H9 (cell line): ENCODE measurements around the gene CLIP1. TPM values are rescaled to one million over a fixed set of nuclear protein-coding genes. Genes with fewer than 3 reads are reported as not detected.

ENCODE experiments used
- DNase-seq: peaks from one replicate; pipeline ENCODE4 v3.0.0-alpha.2; 2017
- H2AFZ ChIP-seq: one replicate; pipeline ENCODE4 v1.6.1; 2013; ENCODE audit warnings: mild to moderate bottlenecking, low read length, control low read depth, moderate library complexity
- H2AK5ac ChIP-seq: 2 replicates; pipeline ENCODE4 v1.6.1; 2013; ENCODE audit warnings: low read length, control low read depth, mixed read lengths; ENCODE audit not compliant: insufficient read length
- H2BK120ac ChIP-seq: one replicate; pipeline ENCODE4 v1.6.1; 2013; ENCODE audit warnings: low read depth, mild to moderate bottlenecking, low read length, control low read depth, inconsistent platforms; ENCODE audit not compliant: poor library complexity, severe bottlenecking
- H2BK12ac ChIP-seq: 2 replicates; pipeline ENCODE4 v1.6.1; 2013; ENCODE audit warnings: low read length, control low read depth, mixed read lengths, low read depth; ENCODE audit not compliant: insufficient read length
- H2BK15ac ChIP-seq: 2 replicates; pipeline ENCODE4 v1.6.1; 2013; ENCODE audit warnings: low read depth, low read length, control low read depth
- H2BK20ac ChIP-seq: one replicate; pipeline ENCODE4 v1.6.1; 2013; ENCODE audit warnings: low read depth, mild to moderate bottlenecking, low read length, control low read depth, inconsistent platforms; ENCODE audit not compliant: poor library complexity, severe bottlenecking
- H2BK5ac ChIP-seq: 2 replicates; pipeline ENCODE4 v1.6.1; 2013; ENCODE audit warnings: low read length, control low read depth, mixed read lengths; ENCODE audit not compliant: insufficient read length
- H3K14ac ChIP-seq: 2 replicates; pipeline ENCODE4 v1.6.1; 2013; ENCODE audit warnings: low read length, control low read depth; ENCODE audit not compliant: insufficient read depth
- H3K18ac ChIP-seq: 2 replicates; pipeline ENCODE4 v1.6.1; 2013; ENCODE audit warnings: low read depth, mild to moderate bottlenecking, mixed read lengths, low read length, control low read depth; ENCODE audit not compliant: insufficient read length
- H3K23ac ChIP-seq: 2 replicates; pipeline ENCODE4 v1.6.1; 2013; ENCODE audit warnings: low read length, control low read depth, mixed read lengths, low read depth; ENCODE audit not compliant: insufficient read length
- H3K23me2 ChIP-seq: 2 replicates; pipeline ENCODE4 v1.6.1; 2013; ENCODE audit warnings: low read depth, mild to moderate bottlenecking, mixed read lengths, low read length, control low read depth; ENCODE audit not compliant: insufficient read length, poor library complexity, severe bottlenecking
- H3K27ac ChIP-seq: 2 replicates; pipeline ENCODE4 v1.5.1; 2013; ENCODE audit warnings: low read length, control low read depth, mixed read lengths, low read depth; ENCODE audit not compliant: insufficient read length
- H3K27me3 ChIP-seq: 2 replicates; pipeline ENCODE4 v1.6.1; 2013; ENCODE audit warnings: low read length, control low read depth, inconsistent platforms; ENCODE audit not compliant: insufficient read depth
- H3K4ac ChIP-seq: 2 replicates; pipeline ENCODE4 v1.6.1; 2013; ENCODE audit warnings: low read depth, mild to moderate bottlenecking, control low read depth, inconsistent platforms, low read length, moderate library complexity
- H3K4me1 ChIP-seq: 2 replicates; pipeline ENCODE4 v1.6.1; 2013; ENCODE audit warnings: low read length, control low read depth, inconsistent platforms; ENCODE audit not compliant: insufficient read depth
- H3K4me2 ChIP-seq: 2 replicates; pipeline ENCODE4 v1.6.1; 2013; ENCODE audit warnings: low read length, control low read depth, mixed read lengths; ENCODE audit not compliant: insufficient read length, insufficient read depth
- H3K56ac ChIP-seq: 2 replicates; pipeline ENCODE4 v1.6.1; 2013; ENCODE audit warnings: low read depth, mild to moderate bottlenecking, mixed read lengths, low read length, control low read depth; ENCODE audit not compliant: insufficient read length
- H3K79me1 ChIP-seq: 2 replicates; pipeline ENCODE4 v1.6.1; 2013; ENCODE audit warnings: low read depth, mild to moderate bottlenecking, moderate library complexity, low read length, control low read depth, inconsistent platforms; ENCODE audit not compliant: insufficient read depth, poor library complexity, severe bottlenecking
- H3K79me2 ChIP-seq: 2 replicates; pipeline ENCODE4 v1.6.1; 2013; ENCODE audit warnings: low read length, control low read depth, inconsistent platforms; ENCODE audit not compliant: insufficient read depth
- H3K9ac ChIP-seq: 2 replicates; pipeline ENCODE4 v1.6.1; 2013; ENCODE audit warnings: low read length, control low read depth, mixed read lengths; ENCODE audit not compliant: insufficient read length; ENCODE audit errors: extremely low read depth
- H3K9me3 ChIP-seq: one replicate; pipeline ENCODE4 v1.6.1; 2013; ENCODE audit warnings: low read depth, low read length, inconsistent platforms; ENCODE audit not compliant: control insufficient read depth
- H3T11ph ChIP-seq: one replicate; pipeline ENCODE4 v1.6.1; 2013; ENCODE audit warnings: mild to moderate bottlenecking, low read length, control low read depth, inconsistent platforms
- H4K20me1 ChIP-seq: one replicate; pipeline ENCODE4 v1.6.1; 2013; ENCODE audit not compliant: control insufficient read depth, insufficient read length, insufficient read depth
- H4K5ac ChIP-seq: 2 replicates; pipeline ENCODE4 v1.6.1; 2013; ENCODE audit warnings: low read depth, mild to moderate bottlenecking, mixed read lengths, low read length, control low read depth; ENCODE audit not compliant: insufficient read length
- H4K8ac ChIP-seq: replicated peaks from 2 replicates; pipeline ENCODE4 v1.6.1; 2013; ENCODE audit warnings: low read length, control low read depth, mixed read lengths, low read depth; ENCODE audit not compliant: insufficient read length
- H4K91ac ChIP-seq: 2 replicates; pipeline ENCODE4 v1.6.1; 2013; ENCODE audit warnings: low read depth, mild to moderate bottlenecking, moderate library complexity, mixed read lengths, low read length, control low read depth; ENCODE audit not compliant: insufficient read length
- H3K27ac Mint-ChIP-seq, 3 experiments: 2 replicates in 2 of 3; 3 replicates in 1 of 3; pipeline ENCODE4 v1.8.0; 2020 to 2021; ENCODE audit warnings: mixed read lengths in 3 of 3, mild to moderate bottlenecking in 1 of 3, moderate library complexity in 1 of 3
- H3K27me3 Mint-ChIP-seq: 2 replicates; pipeline ENCODE4 v1.8.0; 2021; ENCODE audit warnings: low read depth, mild to moderate bottlenecking, moderate library complexity, mixed read lengths
- H3K36me3 Mint-ChIP-seq, 3 experiments: 2 replicates in 2 of 3; 3 replicates in 1 of 3; pipeline ENCODE4 v1.8.0; 2020 to 2021; ENCODE audit warnings: low read depth in 3 of 3, mixed read lengths in 3 of 3; ENCODE audit not compliant: insufficient read depth in 1 of 3
- H3K4me1 Mint-ChIP-seq, 2 experiments: 2 replicates each; pipeline ENCODE4 v1.8.0; 2020; ENCODE audit warnings: mixed read lengths in 2 of 2
- H3K4me3 Mint-ChIP-seq, 2 experiments: 2 replicates in 1 of 2; 3 replicates in 1 of 2; pipeline ENCODE4 v1.8.0; 2020 to 2021; ENCODE audit warnings: mild to moderate bottlenecking in 2 of 2, mixed read lengths in 2 of 2, moderate library complexity in 1 of 2
- H3K9me3 Mint-ChIP-seq, 2 experiments: 2 replicates in 1 of 2; 3 replicates in 1 of 2; pipeline ENCODE4 v1.8.0; 2020; ENCODE audit warnings: mild to moderate bottlenecking in 2 of 2, mixed read lengths in 2 of 2, moderate library complexity in 1 of 2
- WGBS: extraction: QIAGEN DNeasy Blood & Tissue Kit; methylation state at CpG from one replicate; pipeline ENCODE4 v1.1.7; 2013; ENCODE audit warnings: missing lambda C conversion rate, low lambda C conversion rate, mixed read lengths; ENCODE audit not compliant: insufficient read length; ENCODE audit errors: extremely low coverage; 5-methylcytosine and 5-hydroxymethylcytosine counted together
- total RNA-seq: library from RNA; stranded (reverse); gene quantifications from 2 replicates; pipeline ENCODE4 v1.2.1, GENCODE V29; 2021
- TF ChIP-seq, protein P1 (sequence below): fragments of 200-600 bp; sonication (generic); conservative IDR thresholded peaks from 3 replicates; pipeline ENCODE4 v1.8.0; 2021; ENCODE audit warnings: antibody characterized with exemption, mild to moderate bottlenecking

The CLIP1 gene
- total RNA-seq, 1 experiment from 2014 or later = 23.6 TPM

DNA sequence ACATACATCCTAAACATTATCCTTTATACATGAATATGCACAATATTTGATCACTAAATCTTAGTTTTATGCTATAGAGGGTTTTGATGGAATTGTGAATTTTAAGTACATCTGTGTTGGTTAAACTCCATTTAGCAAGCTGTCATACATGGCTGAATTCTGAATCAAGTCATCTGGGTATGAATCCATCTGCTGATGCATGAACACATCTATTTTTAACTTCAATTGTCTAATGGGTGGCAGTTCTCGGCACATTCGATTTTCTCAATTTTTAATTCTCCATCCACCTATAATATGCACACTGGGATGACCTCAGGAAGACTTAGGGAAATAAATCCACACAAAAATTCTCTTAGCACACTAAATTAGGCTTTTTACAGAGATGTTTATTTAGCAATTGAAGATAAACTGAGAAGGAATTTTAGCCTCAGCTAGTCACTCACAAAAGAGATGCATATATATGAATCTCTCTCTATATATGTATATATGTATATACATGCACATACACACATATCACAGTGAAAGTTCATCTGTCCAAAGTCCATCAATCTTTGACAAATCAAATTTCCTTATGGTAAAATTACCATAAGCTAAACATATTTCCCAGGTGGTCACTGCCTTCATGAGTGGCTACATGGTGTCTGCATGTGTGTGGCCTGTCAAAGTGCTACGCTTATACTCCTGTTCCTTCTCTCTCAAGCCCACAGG lies 111.7 kb downstream of the CLIP1 start:
- H3K36me3 Mint-ChIP-seq = no peaks in the 10 kb centered on the region; a peak in 1 of 7 replicates
- Histone ChIP-seq H3K18ac (no peak overlapping the region), H2BK5ac (no peak overlapping the region), H3K9me3 (no peaks in the 10 kb centered on the region), H3K79me1 (no peaks in the 10 kb centered on the region), H4K91ac (no peak overlapping the region), H3K56ac (no peak overlapping the region), H3K9ac (no peak overlapping the region), H2BK15ac (no peak overlapping the region), H3K79me2 (no peaks in the 10 kb centered on the region), H2AFZ (no peak overlapping the region), H3K27me3 (no peaks in the 10 kb centered on the region), H3K4me1 (no peaks in the 10 kb centered on the region), H4K20me1 (no peaks in the 10 kb centered on the region), H3T11ph (no peak overlapping the region), H4K5ac (no peak overlapping the region), H3K23me2 (no peaks in the 10 kb centered on the region), H3K27ac (no peak overlapping the region), H2BK12ac (no peak overlapping the region), H3K23ac (no peak overlapping the region), H3K4ac (no peak overlapping the region), H3K14ac (no peak overlapping the region), H2BK20ac (no peak overlapping the region), H4K8ac (no peak overlapping the region), H3K4me2 (no peak overlapping the region), H2AK5ac (no peak overlapping the region), H2BK120ac (no peak overlapping the region)
- DNase-seq = no peak
- TF ChIP-seq, protein P1, sequence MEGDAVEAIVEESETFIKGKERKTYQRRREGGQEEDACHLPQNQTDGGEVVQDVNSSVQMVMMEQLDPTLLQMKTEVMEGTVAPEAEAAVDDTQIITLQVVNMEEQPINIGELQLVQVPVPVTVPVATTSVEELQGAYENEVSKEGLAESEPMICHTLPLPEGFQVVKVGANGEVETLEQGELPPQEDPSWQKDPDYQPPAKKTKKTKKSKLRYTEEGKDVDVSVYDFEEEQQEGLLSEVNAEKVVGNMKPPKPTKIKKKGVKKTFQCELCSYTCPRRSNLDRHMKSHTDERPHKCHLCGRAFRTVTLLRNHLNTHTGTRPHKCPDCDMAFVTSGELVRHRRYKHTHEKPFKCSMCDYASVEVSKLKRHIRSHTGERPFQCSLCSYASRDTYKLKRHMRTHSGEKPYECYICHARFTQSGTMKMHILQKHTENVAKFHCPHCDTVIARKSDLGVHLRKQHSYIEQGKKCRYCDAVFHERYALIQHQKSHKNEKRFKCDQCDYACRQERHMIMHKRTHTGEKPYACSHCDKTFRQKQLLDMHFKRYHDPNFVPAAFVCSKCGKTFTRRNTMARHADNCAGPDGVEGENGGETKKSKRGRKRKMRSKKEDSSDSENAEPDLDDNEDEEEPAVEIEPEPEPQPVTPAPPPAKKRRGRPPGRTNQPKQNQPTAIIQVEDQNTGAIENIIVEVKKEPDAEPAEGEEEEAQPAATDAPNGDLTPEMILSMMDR = no peak
- no peaks in the 10 kb centered on the region for H3K4me1 Mint-ChIP-seq
- H3K4me3 Mint-ChIP-seq = no peak overlapping the region
- WGBS = no CpG with 5 or more reads among the region's 3 CpGs
- H3K27ac Mint-ChIP-seq = no peak overlapping the region
- no peaks in the 10 kb centered on the region for H3K27me3 Mint-ChIP-seq
- no peaks in the 10 kb centered on the region for H3K9me3 Mint-ChIP-seq
